Neural crest cell (in vitro differentiated cells): ENCODE results near the gene DISP1. TPM values are rescaled to one million over a fixed set of nuclear protein-coding genes. Genes with fewer than 3 reads are reported as not detected.
A peak's percentile ranks its signal among the peaks of the same experiment; 100 is the strongest.

Experiments used
- DNase-seq: peaks from one replicate; pipeline ENCODE4 v3.0.0; 2021; ENCODE audit warnings: low read depth, mixed read lengths, low spot score
- H3K27ac Mint-ChIP-seq: one replicate; pipeline ENCODE4 v1.8.0; 2021; ENCODE audit warnings: mild to moderate bottlenecking, mixed read lengths; ENCODE audit not compliant: unreplicated experiment
- H3K27me3 Mint-ChIP-seq: 2 replicates; pipeline ENCODE4 v1.8.0; 2021; ENCODE audit warnings: low read depth, mild to moderate bottlenecking, mixed read lengths
- H3K36me3 Mint-ChIP-seq: 2 replicates; pipeline ENCODE4 v1.8.0; 2021; ENCODE audit warnings: low read depth, mild to moderate bottlenecking, mixed read lengths
- H3K4me1 Mint-ChIP-seq: 2 replicates; pipeline ENCODE4 v1.8.0; 2021; ENCODE audit warnings: mixed read lengths
- H3K4me3 Mint-ChIP-seq: one replicate; pipeline ENCODE4 v1.8.0; 2021; ENCODE audit warnings: mild to moderate bottlenecking, mixed read lengths
- H3K9me3 Mint-ChIP-seq: 2 replicates; pipeline ENCODE4 v1.8.0; 2021; ENCODE audit warnings: mixed read lengths
- total RNA-seq: library from RNA; stranded (reverse); gene quantifications from 2 replicates; pipeline ENCODE4 v1.2.1, GENCODE V29; 2021
- TF ChIP-seq, protein P1 (sequence below): fragments of 200-600 bp; sonication (generic); conservative IDR thresholded peaks from 2 replicates; pipeline ENCODE4 v1.5.0; 2021; ENCODE audit warnings: antibody characterized with exemption, mild to moderate bottlenecking

Gene DISP1
- total RNA-seq, 1 donor from 2014 or later, result 11.8 TPM

DNA sequence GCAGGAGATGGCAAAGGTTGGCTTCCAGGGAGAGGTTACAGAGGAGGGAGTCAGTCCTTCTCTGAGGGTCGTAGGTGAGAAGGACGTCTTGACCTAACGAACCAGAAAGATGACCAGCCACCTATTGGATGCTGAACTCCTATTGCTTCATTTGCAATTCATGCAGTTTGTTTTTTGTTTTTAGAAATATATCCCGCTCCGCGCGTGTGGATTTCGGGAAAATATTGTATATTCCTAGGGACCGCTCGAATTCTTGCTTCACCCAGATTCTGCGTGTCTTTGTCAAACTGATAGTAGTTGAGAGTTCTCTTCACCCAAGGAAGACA is 564 bp downstream of the DISP1 start:
- Mint-ChIP-seq H3K27ac (peak overlapping the region; percentile 77), H3K36me3 (no peaks in the 10 kb centered on the region), H3K9me3 (no peaks in the 10 kb centered on the region), H3K4me3 (peak overlapping the region; percentile 95), H3K27me3 (no peaks in the 10 kb centered on the region), H3K4me1 (peaks cover 29% of the 10 kb centered on the region)
- TF ChIP-seq, protein P1, sequence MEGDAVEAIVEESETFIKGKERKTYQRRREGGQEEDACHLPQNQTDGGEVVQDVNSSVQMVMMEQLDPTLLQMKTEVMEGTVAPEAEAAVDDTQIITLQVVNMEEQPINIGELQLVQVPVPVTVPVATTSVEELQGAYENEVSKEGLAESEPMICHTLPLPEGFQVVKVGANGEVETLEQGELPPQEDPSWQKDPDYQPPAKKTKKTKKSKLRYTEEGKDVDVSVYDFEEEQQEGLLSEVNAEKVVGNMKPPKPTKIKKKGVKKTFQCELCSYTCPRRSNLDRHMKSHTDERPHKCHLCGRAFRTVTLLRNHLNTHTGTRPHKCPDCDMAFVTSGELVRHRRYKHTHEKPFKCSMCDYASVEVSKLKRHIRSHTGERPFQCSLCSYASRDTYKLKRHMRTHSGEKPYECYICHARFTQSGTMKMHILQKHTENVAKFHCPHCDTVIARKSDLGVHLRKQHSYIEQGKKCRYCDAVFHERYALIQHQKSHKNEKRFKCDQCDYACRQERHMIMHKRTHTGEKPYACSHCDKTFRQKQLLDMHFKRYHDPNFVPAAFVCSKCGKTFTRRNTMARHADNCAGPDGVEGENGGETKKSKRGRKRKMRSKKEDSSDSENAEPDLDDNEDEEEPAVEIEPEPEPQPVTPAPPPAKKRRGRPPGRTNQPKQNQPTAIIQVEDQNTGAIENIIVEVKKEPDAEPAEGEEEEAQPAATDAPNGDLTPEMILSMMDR, result no peak
- DNase-seq, result no peak

DNA sequence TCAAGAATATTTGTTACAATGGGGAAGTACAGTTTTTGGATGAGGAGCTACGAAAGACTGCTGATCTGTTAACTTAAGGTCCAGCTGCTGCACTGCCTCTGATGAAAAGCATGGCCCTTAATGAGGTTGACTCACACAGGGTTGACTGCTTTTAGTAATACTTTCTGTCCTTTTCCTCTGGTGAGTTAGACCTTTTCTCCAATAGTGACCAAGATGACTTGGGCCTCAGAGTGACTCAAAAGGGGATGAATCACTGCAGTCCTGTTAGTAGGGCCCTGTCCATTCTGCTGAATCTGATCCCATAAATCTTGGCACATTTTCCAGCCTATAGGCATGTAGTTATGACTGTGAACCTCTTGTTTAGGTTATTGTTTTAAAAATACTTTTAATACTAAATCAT is 2.7 kb downstream of the DISP1 start:
- H3K36me3 Mint-ChIP-seq, result no peaks in the 10 kb centered on the region
- H3K4me3 Mint-ChIP-seq, result peak overlapping the region; percentile 64
- H3K27ac Mint-ChIP-seq, result no peak overlapping the region
- H3K9me3 Mint-ChIP-seq, result no peaks in the 10 kb centered on the region
- DNase-seq, result no peak
- H3K27me3 Mint-ChIP-seq, result no peaks in the 10 kb centered on the region
- TF ChIP-seq, protein P1, result no peak
- H3K4me1 Mint-ChIP-seq, result peaks cover 30% of the 10 kb centered on the region

GRCh38 chr1:222818171-222818570 is 3.3 kb downstream of the DISP1 start:
- DNase-seq, result no peak
- TF ChIP-seq, protein P1, result no peak
- Mint-ChIP-seq H3K4me1 (peaks cover 35% of the 10 kb centered on the region), H3K36me3 (no peaks in the 10 kb centered on the region), H3K4me3 (no peak overlapping the region), H3K27ac (no peak overlapping the region), H3K27me3 (no peaks in the 10 kb centered on the region), H3K9me3 (no peaks in the 10 kb centered on the region)

GRCh38 chr1:222820171-222820712 is 5.4 kb downstream of the DISP1 start:
- peaks cover 33% of the 10 kb centered on the region for H3K4me1 Mint-ChIP-seq
- H3K36me3 Mint-ChIP-seq, result no peaks in the 10 kb centered on the region
- H3K27ac Mint-ChIP-seq, result no peak overlapping the region
- no peaks in the 10 kb centered on the region for H3K27me3 Mint-ChIP-seq
- H3K9me3 Mint-ChIP-seq, result no peaks in the 10 kb centered on the region
- TF ChIP-seq, protein P1, result no peak
- no peak for DNase-seq
- H3K4me3 Mint-ChIP-seq, result no peak overlapping the region

GRCh38 chr1:222821239-222821638 is 6.4 kb downstream of the DISP1 start:
- no peak overlapping the region for H3K27ac Mint-ChIP-seq
- H3K4me1 Mint-ChIP-seq, result peaks cover 24% of the 10 kb centered on the region
- no peaks in the 10 kb centered on the region for H3K27me3 Mint-ChIP-seq
- no peaks in the 10 kb centered on the region for H3K36me3 Mint-ChIP-seq
- no peak overlapping the region for H3K4me3 Mint-ChIP-seq
- no peaks in the 10 kb centered on the region for H3K9me3 Mint-ChIP-seq
- no peak for DNase-seq
- TF ChIP-seq, protein P1, result no peak

DNA sequence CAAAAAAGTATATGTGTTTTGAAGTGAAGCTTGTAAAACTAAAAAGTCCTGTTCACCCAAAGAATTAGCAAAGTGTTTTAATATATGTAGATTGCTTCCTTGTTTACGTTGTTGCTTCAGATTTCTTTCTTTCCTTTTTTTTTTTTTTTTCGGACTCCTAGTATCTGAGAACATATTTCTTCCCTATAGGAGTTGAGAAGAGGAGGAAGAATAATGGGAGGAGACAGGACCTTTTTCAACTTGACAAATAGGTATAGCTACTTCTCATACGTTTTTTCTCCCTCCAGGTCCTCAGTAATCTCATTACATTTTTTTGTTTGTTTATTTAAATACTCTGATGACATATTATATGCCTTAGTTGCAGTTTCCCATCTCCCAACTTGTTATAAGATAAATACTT is 8.9 kb downstream of the DISP1 start:
- DNase-seq, result no peak
- no peaks in the 10 kb centered on the region for H3K36me3 Mint-ChIP-seq
- TF ChIP-seq, protein P1, result no peak
- no peaks in the 10 kb centered on the region for H3K9me3 Mint-ChIP-seq
- peaks cover 20% of the 10 kb centered on the region for H3K4me1 Mint-ChIP-seq
- no peaks in the 10 kb centered on the region for H3K27me3 Mint-ChIP-seq
- H3K4me3 Mint-ChIP-seq, result no peak overlapping the region
- no peak overlapping the region for H3K27ac Mint-ChIP-seq
